T-cell (primary cell): ENCODE data around the gene STARD10. TPM values are rescaled to one million over a fixed set of nuclear protein-coding genes. Genes with fewer than 3 reads are reported as not detected.

Experiments
- ATAC-seq, 4 experiments: fragments of 200-7000 bp in 3 of 4; fragments of 150-1000 bp in 1 of 4; cut with Tn5 transposase; replicated peaks in 1 of 4; 1 replicate in 3 of 4; 2 replicates in 1 of 4; pipeline ENCODE4 v1.10.0; 2021; ENCODE audit warnings: moderate library complexity in 3 of 4, mild to moderate bottlenecking in 2 of 4, moderate number of reproducible peaks in 1 of 4
- CTCF ChIA-PET, 2 donors: fragments of 300-600 bp; sonication (Branson Sonifier 250); formaldehyde crosslinking; loops; one replicate each; lab custom pipeline; 2022; ENCODE audit warnings: antibody characterized with exemption in 2 of 2; lab: Charles Lee
- POLR2A ChIA-PET, 2 donors: fragments of 300-600 bp; sonication (Branson Sonifier 250); formaldehyde crosslinking; loops; one replicate each; lab custom pipeline; 2022; ENCODE audit warnings: antibody characterized with exemption in 2 of 2; lab: Charles Lee
- DNase-seq, 35 experiments: peaks; one replicate each; pipeline versions ENCODE4 v3.0.0 to v3.0.0-alpha.2; 2013 to 2023
- H3K27ac ChIP-seq: one replicate; pipeline ENCODE4 v1.5.1; 2013; ENCODE audit warnings: low read length
- H3K27me3 ChIP-seq, 2 experiments: replicated peaks in 1 of 2; 1 replicate in 1 of 2; 2 replicates in 1 of 2; pipeline versions ENCODE4 v1.6.1 to v1.7.0; 2013; ENCODE audit warnings: low read length in 1 of 2, mixed read lengths in 1 of 2; ENCODE audit not compliant: control insufficient read depth in 2 of 2, insufficient read depth in 2 of 2; ENCODE audit errors: extremely low read depth in 1 of 2
- H3K36me3 ChIP-seq, 2 donors: 1 replicate in 1 of 2; 2 replicates in 1 of 2; pipeline versions ENCODE4 v1.6.1 to v1.7.0; 2013; ENCODE audit warnings: low read length in 1 of 2; ENCODE audit not compliant: control insufficient read depth in 2 of 2, insufficient read depth in 1 of 2; ENCODE audit errors: extremely low read depth in 1 of 2
- H3K4me1 ChIP-seq, 2 experiments: 1 replicate in 1 of 2; 2 replicates in 1 of 2; pipeline versions ENCODE4 v1.6.1 to v1.7.0; 2013; ENCODE audit warnings: low read length in 2 of 2, mixed read lengths in 1 of 2; ENCODE audit not compliant: insufficient read depth in 2 of 2, control insufficient read depth in 1 of 2; ENCODE audit errors: extremely low read depth in 1 of 2
- H3K4me3 ChIP-seq, 2 donors: 1 replicate in 1 of 2; 2 replicates in 1 of 2; pipeline versions ENCODE4 v1.5.1 to v1.7.0; 2013; ENCODE audit warnings: mild to moderate bottlenecking in 2 of 2, low read length in 1 of 2, moderate library complexity in 1 of 2; ENCODE audit not compliant: control insufficient read depth in 1 of 2; ENCODE audit errors: extremely low read depth in 1 of 2
- H3K9me3 ChIP-seq: 2 replicates; pipeline ENCODE4 v1.7.0; 2013
- H3K27ac Mint-ChIP-seq, 2 donors: one replicate each; pipeline ENCODE4 v1.8.0; 2020 to 2021; ENCODE audit warnings: mild to moderate bottlenecking in 2 of 2, mixed read lengths in 2 of 2
- H3K27me3 Mint-ChIP-seq, 2 donors: one replicate each; pipeline ENCODE4 v1.8.0; 2021 to 2022; ENCODE audit warnings: mixed read lengths in 2 of 2
- H3K36me3 Mint-ChIP-seq: one replicate; pipeline ENCODE4 v1.8.0; 2021; ENCODE audit warnings: mixed read lengths
- H3K4me1 Mint-ChIP-seq, 3 donors: one replicate each; pipeline ENCODE4 v1.8.0; 2020 to 2022; ENCODE audit warnings: mixed read lengths in 3 of 3, mild to moderate bottlenecking in 1 of 3
- H3K4me3 Mint-ChIP-seq, 3 donors: one replicate each; pipeline ENCODE4 v1.8.0; 2020 to 2022; ENCODE audit warnings: mild to moderate bottlenecking in 3 of 3, mixed read lengths in 3 of 3, moderate library complexity in 3 of 3
- H3K9me3 Mint-ChIP-seq, 3 donors: one replicate each; pipeline ENCODE4 v1.8.0; 2020 to 2022; ENCODE audit warnings: mixed read lengths in 3 of 3
- WGBS: methylation state at CpG from one replicate; pipeline ENCODE4 v1.1.5; 2013; ENCODE audit warnings: missing lambda C conversion rate; ENCODE audit not compliant: insufficient coverage; 5-methylcytosine and 5-hydroxymethylcytosine counted together
- total RNA-seq, 35 experiments: library from RNA in 6 of 35; stranded (reverse) in 6 of 35; fragments of 120-200 nt in 1 of 35; gene quantifications; one replicate each; pipeline versions ENCODE4 v1.2.1 to v1.2.4 and lab custom pipeline; 2013 to 2026

Gene STARD10
- 10 to 100 TPM; 11.1 to 24.9 (median 19.1) TPM for total RNA-seq
- 8.1 TPM for total RNA-seq (2013)
- 5.5 to 16.9 (median 9.5) reads per million in 29 experiments for total RNA-seq (lab: John Stamatoyannopoulos, UW)

GRCh38 chr11:72793425-72794367 lies at the start of gene STARD10:
TSS of gene STARD10 (minus strand) at chr11:72794047. CDS start at chr11:72781181, 12,866 bp downstream.
- Histone ChIP-seq H3K9me3 (no peaks in the 10 kb centered on the region), H3K27ac (peak within 1 kb of the TSS; percentile 99), H3K27me3 (no peaks in the 10 kb centered on the region), H3K36me3 (no peaks in the 10 kb centered on the region), H3K4me1 (peaks cover 6 to 23% of the 10 kb centered on the region in 2 experiments), H3K4me3 (peak within 1 kb of the TSS; percentile 82 to 85)
- no peaks in the 10 kb centered on the region for H3K27me3 Mint-ChIP-seq
- under 1% methylated on average over 53 of the region's 55 CpGs for WGBS
- no peaks in the 10 kb centered on the region for H3K9me3 Mint-ChIP-seq
- peak within 1 kb of the TSS; percentile 99 to 100 for H3K27ac Mint-ChIP-seq
- DNase-seq (peak; percentile 87 to 98 (median 93)), ATAC-seq (peak; percentile 92 to 95 (median 94))
- POLR2A ChIA-PET = interaction anchor here in 1 of 2 donors (1.0 kb wide), 1 partner anchor 68 kb away, joined by 4 read pairs; no protein-coding TSS in a partner anchor
- CTCF ChIA-PET = interaction anchor here (0.6 to 3.7 kb wide), 18 partner anchors 11 to 148 kb away, joined by 3 to 38 read pairs (median 4); no protein-coding TSS in a partner anchor
- H3K4me1 Mint-ChIP-seq = peaks cover 23 to 26% (median 26%) of the 10 kb centered on the region in 3 donors
- peak within 1 kb of the TSS; percentile 91 to 98 (median 97) for H3K4me3 Mint-ChIP-seq
- H3K36me3 Mint-ChIP-seq = no peaks in the 10 kb centered on the region

GRCh38 chr11:72842653-72843330 lies 48.9 kb upstream of the STARD10 start:
- no peaks in the 10 kb centered on the region for H3K9me3 Mint-ChIP-seq
- H3K27ac Mint-ChIP-seq = no peak overlapping the region
- Histone ChIP-seq H3K4me1 (no peaks in the 10 kb centered on the region), H3K9me3 (no peaks in the 10 kb centered on the region), H3K27ac (no peak overlapping the region), H3K4me3 (no peak overlapping the region), H3K36me3 (peaks cover 6 to 54% of the 10 kb centered on the region in 2 donors), H3K27me3 (no peaks in the 10 kb centered on the region)
- 95% methylated on average over 10 of the region's 14 CpGs for WGBS
- H3K27me3 Mint-ChIP-seq = no peaks in the 10 kb centered on the region
- no peak for DNase-seq
- POLR2A ChIA-PET = no interaction called here
- ATAC-seq = no peak
- CTCF ChIA-PET = no interaction called here
- no peak overlapping the region for H3K4me3 Mint-ChIP-seq
- H3K4me1 Mint-ChIP-seq = peaks cover 0 to 15% (median 0%) of the 10 kb centered on the region in 3 donors
- peaks cover 52% of the 10 kb centered on the region for H3K36me3 Mint-ChIP-seq

GRCh38 chr11:72842126-72842525 lies 48.3 kb upstream of the STARD10 start:
- peak overlapping the region; percentile 11 to 43 for H3K27ac Mint-ChIP-seq
- H3K4me1 Mint-ChIP-seq = peaks cover 0 to 15% (median 0%) of the 10 kb centered on the region in 3 donors
- H3K27me3 Mint-ChIP-seq = no peaks in the 10 kb centered on the region
- CTCF ChIA-PET = no interaction called here
- peaks cover 52% of the 10 kb centered on the region for H3K36me3 Mint-ChIP-seq
- DNase-seq (no peak), ATAC-seq (no peak)
- H3K9me3 Mint-ChIP-seq = no peaks in the 10 kb centered on the region
- Histone ChIP-seq H3K4me1 (no peaks in the 10 kb centered on the region), H3K4me3 (no peak overlapping the region), H3K9me3 (no peaks in the 10 kb centered on the region), H3K27me3 (no peaks in the 10 kb centered on the region), H3K27ac (no peak overlapping the region), H3K36me3 (peaks cover 9 to 60% of the 10 kb centered on the region in 2 donors)
- POLR2A ChIA-PET = no interaction called here
- WGBS = 100% methylated on average over 1 of the region's 5 CpGs
- no peak overlapping the region for H3K4me3 Mint-ChIP-seq

GRCh38 chr11:72841397-72841796 lies 47.5 kb upstream of the STARD10 start:
- no peak overlapping the region for H3K4me3 Mint-ChIP-seq
- WGBS = 85% methylated on average over 4 of the region's 7 CpGs
- no peak overlapping the region for H3K27ac ChIP-seq
- no peak overlapping the region for H3K4me3 ChIP-seq
- H3K27ac Mint-ChIP-seq = peak overlapping the region in 1 of 2 donors; percentile 11
- no peaks in the 10 kb centered on the region for H3K9me3 ChIP-seq
- no peaks in the 10 kb centered on the region for H3K9me3 Mint-ChIP-seq
- H3K4me1 Mint-ChIP-seq = peaks cover 0 to 15% (median 0%) of the 10 kb centered on the region in 3 donors
- H3K27me3 ChIP-seq = no peaks in the 10 kb centered on the region
- ATAC-seq (no peak), DNase-seq (no peak)
- H3K27me3 Mint-ChIP-seq = no peaks in the 10 kb centered on the region
- H3K36me3 ChIP-seq = peaks cover 9 to 60% of the 10 kb centered on the region in 2 donors
- H3K4me1 ChIP-seq = no peaks in the 10 kb centered on the region
- peaks cover 51% of the 10 kb centered on the region for H3K36me3 Mint-ChIP-seq
- CTCF ChIA-PET = interaction anchor here in 1 of 2 donors (0.6 to 1.5 kb wide), 2 partner anchors 10 to 139 kb away, joined by 3 read pairs; no protein-coding TSS in a partner anchor
- POLR2A ChIA-PET = no interaction called here

GRCh38 chr11:72840780-72841179 lies 46.9 kb upstream of the STARD10 start:
- Mint-ChIP-seq H3K36me3 (peaks cover 50% of the 10 kb centered on the region), H3K9me3 (no peaks in the 10 kb centered on the region), H3K4me1 (peaks cover 0 to 15% (median 0%) of the 10 kb centered on the region in 3 donors), H3K27me3 (no peaks in the 10 kb centered on the region), H3K4me3 (no peak overlapping the region), H3K27ac (no peak overlapping the region)
- ChIA-PET CTCF (interaction anchor here in 1 of 2 donors (0.6 to 1.5 kb wide), 3 partner anchors 9 to 116 kb away, joined by 3 read pairs; no protein-coding TSS in a partner anchor), POLR2A (no interaction called here)
- Histone ChIP-seq H3K36me3 (peaks cover 9 to 60% of the 10 kb centered on the region in 2 donors), H3K4me3 (no peak overlapping the region), H3K4me1 (no peaks in the 10 kb centered on the region), H3K27ac (no peak overlapping the region), H3K27me3 (no peaks in the 10 kb centered on the region), H3K9me3 (no peaks in the 10 kb centered on the region)
- ATAC-seq (no peak), DNase-seq (no peak)
- 100% methylated on average over 2 of the region's 4 CpGs for WGBS
